PC-3 (cell line): Measurements from ENCODE around the gene NLGN3.

Experiments
- CTCF ChIP-seq: fragments of 300-600 bp; sonication (generic); conservative IDR thresholded peaks from 2 replicates; pipeline ENCODE4 v1.5.1; 2017; ENCODE audit warnings: antibody characterized with exemption, low read depth, mild to moderate bottlenecking, low read length
- EZH2 ChIP-seq: fragments of 300-600 bp; sonication (generic); IDR thresholded peaks from one replicate; pipeline ENCODE4 v1.6.1; 2017; ENCODE audit warnings: antibody characterized with exemption, mild to moderate bottlenecking, low read length; ENCODE audit not compliant: unreplicated experiment
- EZH2phosphoT487 ChIP-seq: fragments of 300-600 bp; sonication (generic); IDR thresholded peaks from 2 replicates; pipeline ENCODE4 v1.6.1; 2018; ENCODE audit warnings: mild to moderate bottlenecking, antibody characterized with exemption, low read length, borderline replicate concordance

GRCh38 chrX:71111141-71111843 is 33.3 kb upstream of the NLGN3 start, which contains the start of gene IL2RG:
- TF ChIP-seq CTCF: no peak
- no peak for TF ChIP-seq EZH2
- no peak for TF ChIP-seq EZH2phosphoT487
